Putamen (tissue), 1 donor: ENCODE data around the gene SGO2.
"Not testable (repeated sequence)": the region's sequence is repeated elsewhere in the genome, so short reads cannot be mapped to it uniquely, and the experiment has no call there.

Experiments
- DNase-seq: peaks from one replicate; pipeline ENCODE4 v3.0.0-alpha.2; 2016; ENCODE audit warnings: low spot score

Gene SGO2

DNA sequence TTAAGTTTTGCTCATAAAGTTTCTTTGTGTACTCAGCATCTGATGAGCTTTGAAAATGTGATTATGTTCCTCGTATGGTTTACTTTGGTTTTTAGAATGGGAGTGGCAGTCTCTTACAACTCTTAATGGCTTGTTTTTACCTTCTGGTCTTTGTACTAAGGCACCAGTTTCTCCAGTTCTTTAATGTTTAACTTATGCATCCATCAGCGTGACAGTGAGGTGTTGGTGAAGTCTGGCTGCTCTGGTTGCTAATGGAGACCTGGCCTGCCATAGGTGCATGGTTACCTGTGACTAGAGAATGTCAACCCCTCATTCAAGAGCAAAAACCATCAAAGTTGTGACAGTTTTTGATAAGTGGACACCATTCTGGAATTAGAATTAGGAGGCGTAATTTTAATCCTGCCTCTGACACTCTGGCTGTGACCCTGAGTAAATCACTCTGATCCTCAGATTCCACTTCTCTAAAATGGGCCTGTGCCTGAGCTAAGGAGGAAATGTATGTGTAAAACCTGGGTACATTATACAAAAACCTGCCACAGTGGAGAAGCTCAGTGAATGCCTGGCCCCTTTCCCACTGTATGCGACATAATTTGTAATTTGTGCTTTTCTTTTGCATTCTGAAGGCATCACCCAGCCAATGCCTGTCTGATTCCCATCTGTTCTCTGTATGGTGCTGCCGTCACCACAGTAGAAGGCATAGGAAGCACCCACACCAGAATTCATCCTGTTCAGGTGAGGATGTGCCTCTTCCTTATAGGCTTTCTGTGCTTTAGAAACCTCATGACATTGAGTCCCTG is 71.0 kb downstream of the SGO2 start:
- no peak for DNase-seq

DNA sequence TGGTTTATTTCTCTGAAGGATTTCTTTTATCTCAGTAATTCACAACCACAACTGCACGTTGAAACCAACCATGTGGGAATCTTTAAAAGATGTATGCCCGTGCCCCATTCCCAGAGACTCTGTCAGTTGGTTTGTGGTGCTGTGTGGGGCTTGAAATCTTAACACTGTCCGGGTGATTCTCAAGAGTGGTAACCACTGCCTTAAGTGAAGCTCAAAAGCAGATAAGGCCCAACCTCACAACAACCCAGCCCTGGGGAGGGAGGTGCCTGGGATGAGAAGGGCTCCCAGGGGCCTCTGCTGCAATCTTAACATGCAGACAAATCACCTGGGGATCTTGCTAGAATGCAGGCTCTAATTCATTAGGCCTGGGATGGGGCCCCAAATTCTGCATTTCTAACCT is 73.2 kb downstream of the SGO2 start:
- no peak for DNase-seq

DNA sequence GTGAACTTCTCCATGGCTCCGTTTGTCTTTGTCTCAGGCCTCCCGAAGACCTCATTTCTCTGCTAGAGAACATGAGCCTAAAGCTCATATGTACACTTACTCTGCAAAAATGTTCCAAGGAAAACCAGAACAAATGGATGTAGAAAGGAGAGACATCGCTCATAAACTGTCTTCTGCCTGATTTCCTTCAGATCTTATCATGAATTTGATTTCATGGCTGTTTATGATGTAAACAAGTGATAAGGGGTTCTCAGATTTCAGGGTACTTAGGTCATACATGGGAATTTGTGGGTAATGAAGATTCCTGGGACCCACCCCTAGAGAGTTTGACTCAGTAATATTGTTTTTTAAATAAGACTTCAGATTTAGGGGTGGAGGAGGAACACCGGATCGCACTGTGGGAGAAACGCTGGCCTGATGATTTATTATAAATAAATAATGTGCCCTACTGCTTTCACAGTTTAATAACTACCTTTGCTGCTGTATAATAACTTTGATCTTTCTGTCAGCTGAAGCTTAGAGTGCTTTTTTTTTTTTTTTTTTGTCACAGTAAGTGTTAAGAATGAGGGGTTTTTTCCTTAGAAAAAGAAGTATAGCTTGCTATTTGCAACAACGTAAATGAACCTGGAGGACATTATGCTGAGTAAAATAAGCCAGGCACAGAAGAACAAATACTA is 74.7 kb downstream of the SGO2 start:
- no peak for DNase-seq

DNA sequence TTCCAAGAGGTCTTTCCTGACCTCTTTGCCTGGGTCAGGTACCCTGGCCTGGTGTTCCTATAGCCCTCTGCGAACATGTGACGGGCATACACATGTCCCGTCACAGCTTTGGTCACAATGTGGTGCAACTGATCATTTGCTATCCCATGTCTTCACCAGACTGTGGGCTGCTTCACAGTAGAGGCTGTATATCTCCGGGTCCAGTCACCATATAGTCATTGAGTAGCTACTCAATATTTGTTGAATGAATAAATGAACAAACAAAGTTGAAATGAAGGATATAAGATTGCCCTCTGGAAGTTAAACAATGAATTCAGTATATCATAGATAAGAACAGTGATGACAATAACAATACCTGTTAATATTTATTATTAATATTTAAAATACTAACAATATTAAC is 76.6 kb downstream of the SGO2 start:
- DNase-seq: no peak

DNA sequence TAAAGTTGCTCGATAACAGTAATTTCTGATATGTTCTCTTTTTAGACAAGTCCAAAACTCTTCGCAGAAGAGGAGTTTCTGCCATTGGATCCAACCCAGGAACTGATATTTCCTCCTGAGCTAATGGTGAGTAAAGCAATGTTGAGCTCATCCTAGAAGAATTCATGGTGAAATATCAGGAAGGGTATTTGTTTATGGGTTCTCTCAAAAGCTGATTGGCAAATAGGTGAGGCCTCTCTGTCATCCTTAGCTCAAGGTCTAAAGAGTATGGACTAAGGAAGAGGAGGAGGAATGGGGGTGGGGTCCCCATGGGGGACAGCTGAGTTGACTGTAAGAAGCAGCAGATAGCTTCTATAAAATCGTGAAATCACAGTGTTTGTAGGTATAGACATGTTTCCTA is 78.0 kb downstream of the SGO2 start:
- DNase-seq: no peak

DNA sequence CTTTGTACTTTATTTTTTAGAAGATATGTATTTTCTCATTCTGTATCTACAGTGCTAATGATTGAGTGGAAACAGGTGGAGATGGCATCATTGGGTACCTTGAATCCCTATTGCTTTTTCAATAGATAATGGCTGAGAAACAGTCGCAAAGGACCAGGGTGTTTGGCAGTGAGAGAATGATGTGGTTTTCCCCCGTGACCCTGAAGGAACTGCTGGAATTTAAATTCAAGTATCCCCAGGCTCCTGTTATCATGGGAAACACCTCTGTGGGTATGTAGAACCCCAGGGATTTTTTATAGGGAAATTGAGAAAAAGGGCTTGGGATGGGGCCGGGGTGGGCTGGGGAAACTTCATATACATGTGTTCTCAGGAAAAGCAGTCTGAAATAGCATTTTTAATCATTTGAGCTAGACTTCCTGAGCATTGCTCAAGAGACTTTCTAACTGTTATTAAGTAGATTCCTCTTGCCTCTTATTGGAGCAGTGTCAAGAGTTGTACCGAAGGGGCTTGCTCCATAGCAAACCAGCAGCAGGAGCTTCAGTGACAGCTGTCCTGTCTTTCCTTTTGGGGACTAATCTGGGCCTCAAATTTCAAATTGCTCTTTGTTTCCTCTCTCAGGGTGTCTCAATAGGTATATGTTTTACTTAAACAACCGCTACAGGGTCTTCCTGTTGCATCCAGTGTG is 78.7 kb downstream of the SGO2 start:
- DNase-seq: no peak

DNA sequence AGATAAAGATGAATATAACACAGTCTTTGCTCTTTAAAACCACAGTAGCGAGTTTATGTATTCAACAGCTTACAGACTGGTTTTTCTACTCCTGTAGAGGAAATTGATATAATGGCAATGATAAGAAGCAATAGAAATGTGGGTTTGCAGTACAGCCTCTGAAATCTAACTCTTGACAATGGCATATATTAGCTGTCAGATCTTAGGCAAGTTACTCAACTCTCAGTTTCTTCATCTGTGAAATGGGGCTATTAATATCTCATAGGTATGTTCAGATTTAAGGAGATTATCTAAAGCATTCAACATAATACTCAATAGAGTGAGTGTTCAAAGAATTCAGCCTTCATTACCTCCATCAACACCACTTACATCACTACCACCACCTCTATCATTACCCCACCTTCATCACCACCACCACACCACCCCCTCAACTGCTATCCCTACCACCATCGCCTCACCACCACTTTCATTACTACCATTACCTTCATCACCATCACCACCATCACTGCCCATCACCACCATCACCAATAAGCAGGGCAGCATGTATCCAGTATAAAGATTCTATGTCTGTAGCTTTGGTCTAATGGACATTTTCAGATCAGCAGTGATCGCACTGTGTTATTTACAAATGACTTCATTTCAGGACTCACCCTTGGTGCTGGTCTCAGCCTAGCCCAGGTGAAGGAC is 82.5 kb downstream of the SGO2 start:
- no peak for DNase-seq

DNA sequence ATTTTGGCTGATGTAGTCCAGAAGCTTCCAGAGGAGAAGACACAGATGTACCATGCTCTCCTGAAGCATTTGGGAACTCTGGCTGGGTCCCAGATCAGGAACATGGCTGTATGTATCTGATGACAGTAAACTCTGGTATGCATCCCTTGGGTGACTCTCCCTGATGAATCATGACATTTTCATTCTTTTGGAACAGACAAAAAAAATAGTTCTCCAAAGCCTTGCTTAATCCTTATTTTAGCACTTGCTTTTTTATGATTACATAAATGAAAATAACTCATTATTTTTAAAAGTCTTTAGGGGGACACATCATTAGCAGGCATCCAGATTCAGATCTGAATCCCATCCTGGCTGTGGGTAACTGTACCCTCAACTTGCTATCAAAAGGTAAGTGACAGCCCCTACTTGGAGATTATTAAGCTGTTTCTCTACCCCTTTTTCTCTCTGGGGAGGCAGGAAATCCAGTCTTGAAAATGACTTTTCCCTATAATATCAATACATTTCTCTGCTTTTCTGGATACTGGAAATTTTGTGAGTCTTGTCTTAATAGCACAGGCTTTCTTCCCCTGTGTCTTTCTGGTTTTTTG is 83.1 kb downstream of the SGO2 start:
- no peak for DNase-seq

DNA sequence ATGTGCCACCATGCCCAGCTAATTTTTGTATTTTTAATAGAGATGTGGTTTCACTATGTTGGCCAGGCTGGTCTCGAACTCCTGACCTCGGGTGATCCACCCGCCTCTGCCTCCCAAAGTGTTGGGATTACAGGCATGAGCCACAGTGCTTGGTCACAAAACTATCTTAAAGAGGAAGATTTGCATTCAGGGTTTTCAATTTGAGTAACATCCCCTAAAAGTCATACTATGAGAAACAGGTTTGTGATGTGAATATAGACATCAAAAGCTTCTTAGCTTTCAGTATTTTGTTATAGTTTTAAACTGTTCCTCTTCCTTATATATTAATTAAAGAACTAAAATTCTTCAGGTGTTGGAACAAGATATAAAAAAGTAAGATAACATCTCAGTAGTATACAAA is 84.2 kb downstream of the SGO2 start:
- not testable (repeated sequence) for DNase-seq

DNA sequence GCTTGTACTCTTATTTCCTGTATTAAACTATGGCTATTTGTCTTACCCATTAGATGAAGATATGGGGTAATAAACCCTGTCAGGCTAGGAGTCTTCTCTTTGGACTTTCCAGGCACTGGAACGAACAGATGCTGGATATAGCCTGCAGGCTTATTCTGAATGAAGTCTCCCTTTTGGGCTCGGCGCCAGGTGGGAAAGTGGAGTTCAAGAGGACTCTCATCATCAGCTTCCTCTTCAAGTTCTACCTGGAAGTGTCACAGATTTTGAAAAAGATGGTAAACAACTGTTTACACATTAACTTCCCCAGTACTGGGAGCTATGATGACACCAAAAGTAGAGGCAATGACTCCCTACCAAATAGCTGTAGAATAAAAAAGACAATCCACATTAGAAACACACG is 87.7 kb downstream of the SGO2 start:
- DNase-seq: no peak

DNA sequence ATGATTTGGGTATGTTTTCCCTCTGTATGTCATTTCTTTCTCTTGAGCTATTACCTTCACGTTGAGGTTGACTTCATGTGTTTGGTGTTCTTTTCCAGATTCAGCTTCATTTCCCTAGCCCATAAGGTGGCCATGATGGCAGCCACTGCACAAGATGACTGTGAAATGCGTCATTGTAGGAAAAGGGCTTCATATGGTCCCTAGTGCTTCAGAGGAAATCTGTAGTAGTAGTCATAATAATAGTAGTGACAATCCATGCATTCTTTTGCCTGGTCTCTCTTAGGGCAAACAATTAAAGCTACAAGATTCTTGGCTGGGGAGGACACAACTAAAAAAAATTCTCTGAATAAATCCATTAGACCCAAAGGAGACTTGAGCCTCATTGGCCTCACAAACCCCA is 88.2 kb downstream of the SGO2 start:
- no peak for DNase-seq

DNA sequence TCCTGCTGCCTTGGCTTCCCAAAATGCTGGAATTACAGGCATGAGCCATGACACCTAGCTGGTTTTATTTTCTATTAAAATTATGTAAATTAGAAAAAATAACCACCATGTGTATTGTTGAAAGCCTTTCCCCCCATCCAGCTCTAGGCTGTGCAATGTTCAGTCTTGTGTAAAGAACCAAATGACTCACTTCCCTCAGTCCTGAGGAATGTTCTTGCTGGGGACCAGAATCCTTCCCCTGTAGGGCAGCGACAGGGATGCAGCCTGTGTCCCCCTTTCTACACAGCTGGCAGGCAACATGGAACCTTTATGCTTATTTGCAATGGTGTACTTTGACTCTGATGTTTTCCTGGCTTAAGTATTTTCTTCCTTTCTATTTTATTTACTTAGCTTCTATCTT is 89.2 kb downstream of the SGO2 start:
- no peak for DNase-seq

DNA sequence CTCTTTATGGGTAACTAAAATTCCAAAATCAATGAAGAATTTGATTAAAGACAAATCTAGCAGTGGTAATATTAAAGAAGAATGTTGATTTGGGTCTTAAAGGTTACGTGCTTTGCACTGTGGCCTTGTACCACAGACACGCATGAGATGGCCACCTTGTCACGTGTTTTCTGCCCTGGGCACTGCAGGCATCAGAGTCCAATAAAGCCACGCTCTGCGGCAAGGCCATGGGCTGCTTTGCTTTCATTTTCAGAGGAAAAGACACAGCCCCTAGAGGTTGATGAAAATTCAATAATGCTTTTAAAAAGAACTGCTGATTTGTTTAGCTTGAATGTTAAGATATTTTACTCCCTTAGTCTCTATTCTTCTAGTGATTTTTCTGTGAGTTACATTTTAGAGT is 90.2 kb downstream of the SGO2 start:
- DNase-seq: peak; percentile 11

DNA sequence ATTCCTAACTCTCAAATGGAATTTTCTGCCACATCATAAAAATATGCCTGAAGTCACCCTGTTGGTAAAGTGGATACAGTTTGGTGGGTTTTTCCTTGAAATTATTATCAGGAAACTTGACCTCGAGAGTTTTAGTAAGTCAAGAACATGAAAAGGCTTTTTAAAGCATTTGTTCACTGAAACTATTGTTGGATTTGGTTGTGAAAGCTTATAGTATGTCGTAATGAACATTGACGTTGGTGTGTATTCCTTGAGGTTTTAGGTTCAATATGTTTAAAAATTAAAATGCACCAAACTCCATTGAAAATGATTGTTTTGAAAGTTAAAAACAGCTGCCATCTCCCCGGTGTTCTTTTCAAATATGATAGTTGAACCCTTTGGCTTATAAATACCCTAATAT is 90.6 kb downstream of the SGO2 start:
- DNase-seq: no peak

DNA sequence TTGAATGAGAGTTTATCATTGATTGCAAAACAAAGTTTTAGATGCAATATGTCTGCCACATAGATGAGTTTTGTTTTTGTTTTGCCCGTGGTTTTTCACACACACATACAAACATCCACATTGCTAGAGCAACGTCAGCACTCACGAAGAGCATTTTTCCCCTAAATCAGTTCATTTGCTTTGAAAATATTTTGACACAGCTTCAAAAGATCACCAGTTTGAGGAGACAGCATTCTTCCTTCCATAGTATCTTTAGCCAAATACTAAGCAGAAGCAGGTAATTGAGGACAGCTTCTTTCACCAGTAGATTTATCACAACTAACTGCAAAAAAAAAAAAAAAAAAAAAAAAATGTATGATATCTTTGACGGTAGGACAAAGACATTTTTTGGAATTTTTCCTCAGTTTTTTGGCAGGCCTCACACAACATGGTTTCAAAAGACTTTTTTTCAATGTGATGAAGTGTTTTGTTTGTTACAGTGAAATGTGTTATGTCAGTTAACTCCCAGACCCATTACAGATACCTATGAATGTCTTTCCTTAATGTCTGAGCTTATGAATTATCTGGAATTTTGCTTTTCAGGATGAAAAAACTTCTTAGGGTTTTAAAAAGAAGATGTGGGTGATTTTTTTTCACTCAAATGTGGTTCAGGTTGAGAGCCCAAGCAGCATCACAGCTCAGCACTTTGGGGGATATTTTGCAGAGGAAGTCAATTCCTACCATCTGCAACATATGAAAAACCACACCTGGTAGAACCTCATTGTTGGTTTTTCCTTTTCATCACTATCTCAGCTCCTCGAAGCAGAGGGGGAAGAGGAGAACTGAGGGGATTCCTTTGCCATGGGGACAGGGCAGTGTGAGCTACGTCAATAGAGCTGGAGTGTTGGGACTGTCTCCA is 91.4 kb downstream of the SGO2 start:
- no peak for DNase-seq

DNA sequence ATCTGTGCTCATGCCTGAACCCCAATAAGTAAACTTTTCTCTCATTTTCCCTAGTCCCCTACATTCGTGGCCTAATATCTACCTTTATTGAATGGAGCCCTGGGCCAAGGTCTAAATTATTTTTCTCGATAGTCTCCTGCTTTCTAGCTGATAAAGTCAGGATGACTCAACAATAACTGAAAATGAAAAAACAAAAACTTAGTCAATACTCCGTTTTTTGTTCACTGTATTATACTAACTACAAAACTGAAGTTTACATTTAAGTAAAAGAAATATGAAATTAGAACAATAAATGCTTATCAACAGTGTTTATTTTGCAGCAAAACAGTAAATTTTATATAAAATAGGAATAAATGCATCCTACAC is 92.0 kb downstream of the SGO2 start:
- no peak for DNase-seq

DNA sequence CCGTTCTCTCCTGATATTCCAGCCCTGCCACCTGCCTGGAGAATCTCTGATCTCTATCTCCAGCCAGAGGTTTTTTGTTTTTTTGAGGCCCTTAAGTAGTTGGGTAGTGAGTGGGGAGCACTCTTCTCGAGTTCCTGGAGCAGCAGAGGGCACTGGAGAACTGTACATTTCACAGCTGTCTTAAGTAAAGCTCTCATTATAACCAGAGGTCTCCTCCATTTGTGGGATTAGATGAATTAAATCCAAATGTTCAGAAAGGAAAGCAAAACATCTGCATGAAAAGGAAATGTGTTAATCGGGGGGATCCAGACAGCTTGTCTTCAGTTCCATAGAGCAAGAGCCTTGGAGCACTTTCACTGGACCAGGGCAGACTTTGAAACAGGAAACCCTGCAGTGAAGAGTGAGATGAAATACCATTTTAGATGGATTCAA is 92.6 kb downstream of the SGO2 start:
- peak; percentile 52 for DNase-seq

DNA sequence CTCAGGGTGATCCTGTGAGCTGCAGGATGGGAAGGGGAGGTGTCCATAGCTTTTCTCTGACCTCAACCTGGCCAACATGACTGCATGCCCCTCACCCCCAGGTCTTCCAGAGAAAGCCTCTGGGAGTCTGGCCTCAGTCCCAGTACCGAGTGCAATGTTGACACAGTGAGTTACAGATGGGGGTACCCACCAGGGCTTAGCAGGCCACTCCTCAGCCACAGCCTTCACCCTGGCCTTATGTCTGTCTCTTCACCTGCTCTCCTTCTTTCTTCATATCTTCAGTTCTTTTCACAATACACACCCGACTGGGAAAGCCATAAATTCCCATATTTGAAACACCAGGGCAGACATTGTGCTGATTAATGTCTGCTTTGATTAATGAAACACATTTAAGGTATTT is 93.3 kb downstream of the SGO2 start:
- DNase-seq: no peak

DNA sequence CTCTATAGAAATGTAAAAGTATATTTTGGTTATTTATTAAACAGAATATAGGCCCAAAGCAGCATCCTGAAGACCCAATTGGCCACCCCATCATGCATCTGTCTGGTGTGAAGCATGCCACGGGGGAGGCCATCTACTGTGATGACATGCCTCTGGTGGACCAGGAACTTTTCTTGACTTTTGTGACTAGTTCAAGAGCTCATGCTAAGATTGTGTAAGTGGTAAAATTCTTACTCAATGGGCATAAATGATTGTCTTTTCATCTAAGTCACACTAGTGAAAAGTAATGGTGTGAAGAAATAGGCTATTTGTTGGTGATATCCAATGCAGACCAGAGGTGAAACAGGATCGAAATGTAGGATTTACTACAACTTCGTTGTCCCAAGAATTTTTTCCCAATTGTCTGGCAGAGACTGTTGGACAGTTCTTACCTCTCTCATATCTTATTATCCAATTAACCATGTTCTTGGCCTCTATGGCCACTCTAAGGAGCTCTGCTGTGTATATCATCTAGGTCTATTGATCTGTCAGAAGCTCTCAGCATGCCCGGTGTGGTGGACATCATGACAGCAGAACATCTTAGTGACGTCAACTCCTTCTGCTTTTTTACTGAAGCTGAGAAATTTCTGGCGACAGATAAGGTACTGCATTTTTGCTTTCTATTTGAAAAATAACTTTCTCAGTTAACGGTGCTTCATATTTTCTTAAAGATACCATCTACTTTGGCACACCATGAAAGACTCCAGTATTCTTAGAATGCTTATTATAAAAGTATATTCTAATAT is 94.8 kb downstream of the SGO2 start:
- no peak for DNase-seq

DNA sequence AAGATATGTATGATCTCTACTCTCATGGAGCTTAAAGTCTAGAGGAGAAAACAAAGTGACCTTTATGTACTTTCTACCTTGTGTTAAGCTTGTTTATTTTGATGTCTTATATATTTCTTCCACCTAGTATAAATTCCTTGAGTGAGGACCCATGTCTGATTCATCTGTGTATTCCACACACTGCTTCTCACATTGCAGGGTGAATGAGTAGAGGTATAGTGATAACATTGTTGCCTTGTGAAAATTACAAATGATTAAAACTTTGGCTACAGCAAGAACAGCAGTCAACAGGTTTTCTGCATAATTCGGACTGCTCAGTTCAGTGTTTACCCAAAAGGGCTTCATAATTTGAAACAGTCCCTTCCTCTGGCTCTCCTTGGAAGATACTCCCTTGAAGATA is 96.1 kb downstream of the SGO2 start:
- no peak for DNase-seq
